Measurements from ENCODE around the gene MAP4K4.

The MAP4K4 gene

GRCh38 chr2:101692766-101693165 is 4.7 kb upstream of the MAP4K4 start:
- no peaks in the 10 kb centered on the region for H3K27me3 ChIP-seq (ENCODE audit: insufficient read depth, low read length, poor library complexity)
- no peak for DNase-seq
- no peak overlapping the region for H3K4me2 ChIP-seq (ENCODE audit: insufficient read depth, low read length)
- no peak overlapping the region for H2AFZ ChIP-seq (ENCODE audit: low read depth, low read length)
- H3K27ac ChIP-seq (ENCODE audit: low read length), result no peak overlapping the region
- no peaks in the 10 kb centered on the region for H3K36me3 ChIP-seq (ENCODE audit: insufficient read depth, low read length)
- no peak overlapping the region for H3K9ac ChIP-seq (ENCODE audit: low read depth, low read length)
- no peaks in the 10 kb centered on the region for H4K20me1 ChIP-seq (ENCODE audit: insufficient read depth, low read length)
- H3K4me3 ChIP-seq (ENCODE audit: low read depth in 1 of 2, low read length in 2 of 2), result no peak overlapping the region
- 0 out of 2 replicates have a peak, but pooled peaks cover under 1% of the 10 kb centered on the region for H3K79me2 ChIP-seq (ENCODE audit: insufficient read depth, low read length)
- no peak for ATAC-seq (ENCODE audit: insufficient read depth, low read depth)
- H3K4me1 ChIP-seq (ENCODE audit: insufficient read depth, low read length), result peaks cover 19% of the 10 kb centered on the region
- TF ChIP-seq EZH2 (IDR thresholded peaks at IDR 0.05; ENCODE audit: borderline replicate concordance, low read depth, low read length, severe bottlenecking) (no peak), CTCF (IDR thresholded peaks at IDR 0.05; ENCODE audit: borderline replicate concordance, extremely low read depth, low read length, poor library complexity, severe bottlenecking) (no peak)
- H3K9me3 ChIP-seq (ENCODE audit: insufficient read depth, low read length, severe bottlenecking), result no peaks in the 10 kb centered on the region

GRCh38 chr2:101693991-101694588 is 3.4 kb upstream of the MAP4K4 start:
- H3K79me2 ChIP-seq (ENCODE audit: insufficient read depth, low read length), result peaks cover 13% of the 10 kb centered on the region
- H3K27ac ChIP-seq (ENCODE audit: low read length), result no peak overlapping the region
- peaks cover 23% of the 10 kb centered on the region for H3K4me1 ChIP-seq (ENCODE audit: insufficient read depth, low read length)
- no peak overlapping the region for H3K9ac ChIP-seq (ENCODE audit: low read depth, low read length)
- no peak for DNase-seq
- no peaks in the 10 kb centered on the region for H3K9me3 ChIP-seq (ENCODE audit: insufficient read depth, low read length, severe bottlenecking)
- no peak overlapping the region for H3K4me3 ChIP-seq (ENCODE audit: low read depth in 1 of 2, low read length in 2 of 2)
- H3K36me3 ChIP-seq (ENCODE audit: insufficient read depth, low read length), result no peaks in the 10 kb centered on the region
- no peak for TF ChIP-seq CTCF (IDR thresholded peaks at IDR 0.05; ENCODE audit: borderline replicate concordance, extremely low read depth, low read length, poor library complexity, severe bottlenecking)
- no peak for TF ChIP-seq EZH2 (IDR thresholded peaks at IDR 0.05; ENCODE audit: borderline replicate concordance, low read depth, low read length, severe bottlenecking)
- no peak for ATAC-seq (ENCODE audit: insufficient read depth, low read depth)
- peaks cover 8% of the 10 kb centered on the region; the same call in 1 of the 2 replicates for H4K20me1 ChIP-seq (ENCODE audit: insufficient read depth, low read length)
- H3K4me2 ChIP-seq (ENCODE audit: insufficient read depth, low read length), result no peak overlapping the region
- H2AFZ ChIP-seq (ENCODE audit: low read depth, low read length), result no peak overlapping the region
- no peaks in the 10 kb centered on the region for H3K27me3 ChIP-seq (ENCODE audit: insufficient read depth, low read length, poor library complexity)

- H3K4me3 ChIP-seq (ENCODE audit: low read depth in 1 of 2, low read length in 2 of 2), result peak overlapping the region; percentile 23 to 86; a peak in 3 of 4 replicates
- H4K20me1 ChIP-seq (ENCODE audit: insufficient read depth, low read length), result peaks cover 20% of the 10 kb centered on the region; the same call in 1 of the 2 replicates
- no peaks in the 10 kb centered on the region for H3K36me3 ChIP-seq (ENCODE audit: insufficient read depth, low read length)
- H3K27ac ChIP-seq (ENCODE audit: low read length), result peak overlapping the region; percentile 60
- no peaks in the 10 kb centered on the region for H3K27me3 ChIP-seq (ENCODE audit: insufficient read depth, low read length, poor library complexity)
- peak overlapping the region; percentile 89 for H3K4me2 ChIP-seq (ENCODE audit: insufficient read depth, low read length)
- no peak for TF ChIP-seq CTCF (IDR thresholded peaks at IDR 0.05; ENCODE audit: borderline replicate concordance, extremely low read depth, low read length, poor library complexity, severe bottlenecking)
- peak overlapping the region; percentile 83 for H2AFZ ChIP-seq (ENCODE audit: low read depth, low read length)
- no peaks in the 10 kb centered on the region for H3K9me3 ChIP-seq (ENCODE audit: insufficient read depth, low read length, severe bottlenecking)
- DNase-seq (no peak), ATAC-seq (ENCODE audit: insufficient read depth, low read depth) (no peak; the same call in 2 of the 3 replicates)
- H3K4me1 ChIP-seq (ENCODE audit: insufficient read depth, low read length), result peaks cover 47% of the 10 kb centered on the region
- peaks cover 37% of the 10 kb centered on the region for H3K79me2 ChIP-seq (ENCODE audit: insufficient read depth, low read length)
- H3K9ac ChIP-seq (ENCODE audit: low read depth, low read length), result peak overlapping the region; percentile 78
Observed at GRCh38 chr2:101696272-101697123, 1.0 kb upstream of the MAP4K4 start.

Measured in DND-41 (cell line).